HUES48 (cell line): Measurements from ENCODE around the gene SLIT3.

ENCODE experiments used
- H3K27ac ChIP-seq: one replicate; pipeline ENCODE4 v1.7.0; 2013; ENCODE audit warnings: low read depth, low read length, inconsistent platforms
- H3K27me3 ChIP-seq: 2 replicates; pipeline ENCODE4 v1.6.1; 2013; ENCODE audit warnings: mild to moderate bottlenecking, low read length; ENCODE audit not compliant: control insufficient read depth, insufficient read depth
- H3K36me3 ChIP-seq: 2 replicates; pipeline ENCODE4 v1.6.1; 2013; ENCODE audit warnings: low read length; ENCODE audit not compliant: control insufficient read depth, insufficient read depth
- H3K4me1 ChIP-seq: 2 replicates; pipeline ENCODE4 v1.6.1; 2013; ENCODE audit warnings: mild to moderate bottlenecking, low read length; ENCODE audit not compliant: control insufficient read depth, insufficient read depth
- H3K4me3 ChIP-seq: 2 replicates; pipeline ENCODE4 v1.5.1; 2013; ENCODE audit warnings: mild to moderate bottlenecking, low read depth, low read length
- H3K9ac ChIP-seq: 2 replicates; pipeline ENCODE4 v1.6.1; 2013; ENCODE audit warnings: mild to moderate bottlenecking, low read depth, low read length, moderate library complexity
- H3K9me3 ChIP-seq: 2 replicates; pipeline ENCODE4 v1.6.1; 2013; ENCODE audit warnings: low read length; ENCODE audit not compliant: control insufficient read depth, insufficient read depth

The SLIT3 gene

GRCh38 chr5:168991311-168991710, 309.6 kb downstream of the SLIT3 start:
- Histone ChIP-seq H3K27me3 (no peaks in the 10 kb centered on the region), H3K4me3 (no peak overlapping the region), H3K9me3 (no peaks in the 10 kb centered on the region), H3K36me3 (no peaks in the 10 kb centered on the region), H3K4me1 (peaks cover 12% of the 10 kb centered on the region), H3K9ac (no peak overlapping the region), H3K27ac (no peak overlapping the region)

GRCh38 chr5:168990679-168991078, 310.3 kb downstream of the SLIT3 start:
- Histone ChIP-seq H3K27me3 (no peaks in the 10 kb centered on the region), H3K9me3 (no peaks in the 10 kb centered on the region), H3K9ac (no peak overlapping the region), H3K4me1 (peaks cover 12% of the 10 kb centered on the region), H3K4me3 (no peak overlapping the region), H3K27ac (no peak overlapping the region), H3K36me3 (no peaks in the 10 kb centered on the region)

GRCh38 chr5:168989731-168990505, 311.0 kb downstream of the SLIT3 start:
- Histone ChIP-seq H3K27me3 (no peaks in the 10 kb centered on the region), H3K4me1 (peaks cover 18% of the 10 kb centered on the region), H3K36me3 (no peaks in the 10 kb centered on the region), H3K9me3 (no peaks in the 10 kb centered on the region), H3K4me3 (no peak overlapping the region), H3K27ac (no peak overlapping the region), H3K9ac (no peak overlapping the region)

GRCh38 chr5:168988699-168989098, 312.2 kb downstream of the SLIT3 start:
- H3K27me3 ChIP-seq: no peaks in the 10 kb centered on the region
- no peaks in the 10 kb centered on the region for H3K36me3 ChIP-seq
- H3K4me1 ChIP-seq: peaks cover 27% of the 10 kb centered on the region
- no peaks in the 10 kb centered on the region for H3K9me3 ChIP-seq
- no peak overlapping the region for H3K9ac ChIP-seq
- no peak overlapping the region for H3K27ac ChIP-seq
- no peak overlapping the region for H3K4me3 ChIP-seq

DNA sequence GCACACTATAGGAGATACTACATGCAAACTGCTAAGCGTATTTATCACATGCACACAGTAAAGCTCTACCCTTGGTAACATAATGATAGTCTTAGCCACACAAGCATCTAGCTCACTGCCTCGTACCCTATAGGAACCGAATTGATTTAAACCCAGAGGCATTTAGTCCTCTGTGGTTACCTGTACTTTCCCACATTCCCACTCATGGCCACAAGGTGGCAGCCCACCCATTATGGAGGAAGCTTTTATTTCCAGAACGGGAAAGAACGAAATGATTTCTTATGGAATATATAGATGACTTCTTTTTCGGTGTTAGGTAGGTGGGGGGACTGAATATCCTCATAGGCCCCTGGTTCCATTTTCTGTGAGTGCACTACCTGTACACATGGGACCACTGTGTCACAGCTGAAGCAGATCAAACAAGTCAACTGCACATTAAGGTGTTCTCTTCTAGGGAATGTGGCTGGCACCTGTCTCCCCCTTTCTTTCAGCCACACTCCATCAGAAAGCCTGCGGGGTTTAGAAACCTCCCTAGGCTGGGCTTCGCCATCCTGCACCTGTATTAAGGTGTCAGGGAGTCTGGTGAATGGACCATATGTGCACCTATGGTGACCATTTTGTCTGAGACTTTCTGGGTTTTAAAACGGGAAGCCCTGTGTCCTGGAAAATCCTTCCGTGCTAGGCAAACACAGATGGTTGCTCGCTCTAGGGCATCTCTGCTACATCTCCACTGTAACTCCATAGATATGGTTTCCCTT, 313.2 kb downstream of the SLIT3 start:
- H3K9ac ChIP-seq: no peak overlapping the region
- H3K4me3 ChIP-seq: no peak overlapping the region
- H3K36me3 ChIP-seq: no peaks in the 10 kb centered on the region
- peaks cover 30% of the 10 kb centered on the region for H3K4me1 ChIP-seq
- no peaks in the 10 kb centered on the region for H3K27me3 ChIP-seq
- no peak overlapping the region for H3K27ac ChIP-seq
- H3K9me3 ChIP-seq: no peaks in the 10 kb centered on the region

DNA sequence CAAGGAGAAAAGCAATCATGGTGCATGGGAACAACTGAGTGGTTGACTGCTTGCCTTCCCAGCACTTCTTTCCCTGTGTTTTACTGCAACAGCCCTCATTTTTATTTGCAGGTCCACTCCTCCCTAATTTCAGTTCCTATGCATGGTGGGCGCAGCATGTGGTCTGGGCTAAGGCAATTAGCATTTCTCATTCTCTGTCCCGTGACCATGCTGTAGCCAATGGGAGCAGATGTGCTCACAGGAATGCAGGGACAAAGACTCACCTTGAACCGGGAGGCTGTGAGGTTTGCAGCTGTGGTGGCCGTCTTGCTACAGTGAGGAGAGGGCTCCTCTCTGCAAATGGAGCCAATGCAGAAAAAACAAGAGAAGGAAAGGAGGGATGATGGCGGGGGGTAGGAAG, 315.5 kb downstream of the SLIT3 start:
- Histone ChIP-seq H3K9me3 (no peaks in the 10 kb centered on the region), H3K27me3 (no peaks in the 10 kb centered on the region), H3K9ac (no peak overlapping the region), H3K4me3 (no peak overlapping the region), H3K4me1 (peaks cover 24% of the 10 kb centered on the region), H3K36me3 (no peaks in the 10 kb centered on the region), H3K27ac (no peak overlapping the region)

GRCh38 chr5:168984135-168984675, 316.7 kb downstream of the SLIT3 start:
- no peaks in the 10 kb centered on the region for H3K27me3 ChIP-seq
- H3K36me3 ChIP-seq: no peaks in the 10 kb centered on the region
- H3K27ac ChIP-seq: peak overlapping the region; percentile 16
- no peak overlapping the region for H3K9ac ChIP-seq
- peaks cover 24% of the 10 kb centered on the region for H3K4me1 ChIP-seq
- no peak overlapping the region for H3K4me3 ChIP-seq
- H3K9me3 ChIP-seq: no peaks in the 10 kb centered on the region

DNA sequence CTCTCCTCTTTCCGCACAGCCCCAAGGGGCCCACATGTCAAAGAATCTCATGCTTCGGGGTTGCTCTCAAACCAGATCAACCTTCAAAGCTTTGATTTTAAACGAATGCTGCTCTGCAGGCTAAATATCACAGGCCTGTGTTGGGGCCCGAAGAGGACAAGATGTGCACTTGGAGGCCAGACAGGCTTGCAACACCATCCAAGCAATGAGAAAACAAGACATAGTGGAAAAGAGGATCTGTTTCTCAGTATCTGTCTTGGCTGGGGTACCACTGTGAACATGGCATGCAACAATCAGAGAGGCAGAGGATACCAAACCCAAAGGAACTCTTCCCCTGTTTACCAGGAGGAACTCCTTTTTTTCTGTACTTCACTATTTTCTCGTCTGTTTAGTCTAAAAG, 321.8 kb downstream of the SLIT3 start:
- no peaks in the 10 kb centered on the region for H3K36me3 ChIP-seq
- peaks cover 21% of the 10 kb centered on the region for H3K4me1 ChIP-seq
- H3K27me3 ChIP-seq: no peaks in the 10 kb centered on the region
- no peaks in the 10 kb centered on the region for H3K9me3 ChIP-seq
- no peak overlapping the region for H3K9ac ChIP-seq
- no peak overlapping the region for H3K4me3 ChIP-seq
- no peak overlapping the region for H3K27ac ChIP-seq

GRCh38 chr5:168978500-168978899, 322.4 kb downstream of the SLIT3 start:
- no peak overlapping the region for H3K9ac ChIP-seq
- H3K4me1 ChIP-seq: peaks cover 20% of the 10 kb centered on the region; the same call in 1 of the 2 replicates
- no peaks in the 10 kb centered on the region for H3K27me3 ChIP-seq
- H3K9me3 ChIP-seq: no peaks in the 10 kb centered on the region
- H3K4me3 ChIP-seq: no peak overlapping the region
- H3K36me3 ChIP-seq: no peaks in the 10 kb centered on the region
- no peak overlapping the region for H3K27ac ChIP-seq

GRCh38 chr5:168978015-168978414, 322.9 kb downstream of the SLIT3 start:
- Histone ChIP-seq H3K36me3 (no peaks in the 10 kb centered on the region), H3K9ac (no peak overlapping the region), H3K27ac (no peak overlapping the region), H3K4me3 (no peak overlapping the region), H3K27me3 (no peaks in the 10 kb centered on the region), H3K4me1 (peaks cover 17% of the 10 kb centered on the region; the same call in 1 of the 2 replicates), H3K9me3 (no peaks in the 10 kb centered on the region)
